H9 (cell line): ENCODE results near the gene TSTD2. TPM values are rescaled to one million over a fixed set of nuclear protein-coding genes. Genes with fewer than 3 reads are reported as not detected.

Source experiments
- DNase-seq: peaks from one replicate; pipeline ENCODE4 v3.0.0-alpha.2; 2017
- H2AFZ ChIP-seq: one replicate; pipeline ENCODE4 v1.6.1; 2013; ENCODE audit warnings: mild to moderate bottlenecking, low read length, control low read depth, moderate library complexity
- H2AK5ac ChIP-seq: 2 replicates; pipeline ENCODE4 v1.6.1; 2013; ENCODE audit warnings: low read length, control low read depth, mixed read lengths; ENCODE audit not compliant: insufficient read length
- H2BK120ac ChIP-seq: one replicate; pipeline ENCODE4 v1.6.1; 2013; ENCODE audit warnings: low read depth, mild to moderate bottlenecking, low read length, control low read depth, inconsistent platforms; ENCODE audit not compliant: poor library complexity, severe bottlenecking
- H2BK12ac ChIP-seq: 2 replicates; pipeline ENCODE4 v1.6.1; 2013; ENCODE audit warnings: low read length, control low read depth, mixed read lengths, low read depth; ENCODE audit not compliant: insufficient read length
- H2BK15ac ChIP-seq: 2 replicates; pipeline ENCODE4 v1.6.1; 2013; ENCODE audit warnings: low read depth, low read length, control low read depth
- H2BK20ac ChIP-seq: one replicate; pipeline ENCODE4 v1.6.1; 2013; ENCODE audit warnings: low read depth, mild to moderate bottlenecking, low read length, control low read depth, inconsistent platforms; ENCODE audit not compliant: poor library complexity, severe bottlenecking
- H2BK5ac ChIP-seq: 2 replicates; pipeline ENCODE4 v1.6.1; 2013; ENCODE audit warnings: low read length, control low read depth, mixed read lengths; ENCODE audit not compliant: insufficient read length
- H3K14ac ChIP-seq: 2 replicates; pipeline ENCODE4 v1.6.1; 2013; ENCODE audit warnings: low read length, control low read depth; ENCODE audit not compliant: insufficient read depth
- H3K18ac ChIP-seq: 2 replicates; pipeline ENCODE4 v1.6.1; 2013; ENCODE audit warnings: low read depth, mild to moderate bottlenecking, mixed read lengths, low read length, control low read depth; ENCODE audit not compliant: insufficient read length
- H3K23ac ChIP-seq: 2 replicates; pipeline ENCODE4 v1.6.1; 2013; ENCODE audit warnings: low read length, control low read depth, mixed read lengths, low read depth; ENCODE audit not compliant: insufficient read length
- H3K23me2 ChIP-seq: 2 replicates; pipeline ENCODE4 v1.6.1; 2013; ENCODE audit warnings: low read depth, mild to moderate bottlenecking, mixed read lengths, low read length, control low read depth; ENCODE audit not compliant: insufficient read length, poor library complexity, severe bottlenecking
- H3K27ac ChIP-seq: 2 replicates; pipeline ENCODE4 v1.5.1; 2013; ENCODE audit warnings: low read length, control low read depth, mixed read lengths, low read depth; ENCODE audit not compliant: insufficient read length
- H3K27me3 ChIP-seq: 2 replicates; pipeline ENCODE4 v1.6.1; 2013; ENCODE audit warnings: low read length, control low read depth, inconsistent platforms; ENCODE audit not compliant: insufficient read depth
- H3K4ac ChIP-seq: 2 replicates; pipeline ENCODE4 v1.6.1; 2013; ENCODE audit warnings: low read depth, mild to moderate bottlenecking, control low read depth, inconsistent platforms, low read length, moderate library complexity
- H3K4me1 ChIP-seq: 2 replicates; pipeline ENCODE4 v1.6.1; 2013; ENCODE audit warnings: low read length, control low read depth, inconsistent platforms; ENCODE audit not compliant: insufficient read depth
- H3K4me2 ChIP-seq: 2 replicates; pipeline ENCODE4 v1.6.1; 2013; ENCODE audit warnings: low read length, control low read depth, mixed read lengths; ENCODE audit not compliant: insufficient read length, insufficient read depth
- H3K56ac ChIP-seq: 2 replicates; pipeline ENCODE4 v1.6.1; 2013; ENCODE audit warnings: low read depth, mild to moderate bottlenecking, mixed read lengths, low read length, control low read depth; ENCODE audit not compliant: insufficient read length
- H3K79me1 ChIP-seq: 2 replicates; pipeline ENCODE4 v1.6.1; 2013; ENCODE audit warnings: low read depth, mild to moderate bottlenecking, moderate library complexity, low read length, control low read depth, inconsistent platforms; ENCODE audit not compliant: insufficient read depth, poor library complexity, severe bottlenecking
- H3K79me2 ChIP-seq: 2 replicates; pipeline ENCODE4 v1.6.1; 2013; ENCODE audit warnings: low read length, control low read depth, inconsistent platforms; ENCODE audit not compliant: insufficient read depth
- H3K9ac ChIP-seq: 2 replicates; pipeline ENCODE4 v1.6.1; 2013; ENCODE audit warnings: low read length, control low read depth, mixed read lengths; ENCODE audit not compliant: insufficient read length; ENCODE audit errors: extremely low read depth
- H3K9me3 ChIP-seq: one replicate; pipeline ENCODE4 v1.6.1; 2013; ENCODE audit warnings: low read depth, low read length, inconsistent platforms; ENCODE audit not compliant: control insufficient read depth
- H3T11ph ChIP-seq: one replicate; pipeline ENCODE4 v1.6.1; 2013; ENCODE audit warnings: mild to moderate bottlenecking, low read length, control low read depth, inconsistent platforms
- H4K20me1 ChIP-seq: one replicate; pipeline ENCODE4 v1.6.1; 2013; ENCODE audit not compliant: control insufficient read depth, insufficient read length, insufficient read depth
- H4K5ac ChIP-seq: 2 replicates; pipeline ENCODE4 v1.6.1; 2013; ENCODE audit warnings: low read depth, mild to moderate bottlenecking, mixed read lengths, low read length, control low read depth; ENCODE audit not compliant: insufficient read length
- H4K8ac ChIP-seq: replicated peaks from 2 replicates; pipeline ENCODE4 v1.6.1; 2013; ENCODE audit warnings: low read length, control low read depth, mixed read lengths, low read depth; ENCODE audit not compliant: insufficient read length
- H4K91ac ChIP-seq: 2 replicates; pipeline ENCODE4 v1.6.1; 2013; ENCODE audit warnings: low read depth, mild to moderate bottlenecking, moderate library complexity, mixed read lengths, low read length, control low read depth; ENCODE audit not compliant: insufficient read length
- H3K27ac Mint-ChIP-seq, 3 experiments: 2 replicates in 2 of 3; 3 replicates in 1 of 3; pipeline ENCODE4 v1.8.0; 2020 to 2021; ENCODE audit warnings: mixed read lengths in 3 of 3, mild to moderate bottlenecking in 1 of 3, moderate library complexity in 1 of 3
- H3K27me3 Mint-ChIP-seq: 2 replicates; pipeline ENCODE4 v1.8.0; 2021; ENCODE audit warnings: low read depth, mild to moderate bottlenecking, moderate library complexity, mixed read lengths
- H3K36me3 Mint-ChIP-seq, 3 experiments: 2 replicates in 2 of 3; 3 replicates in 1 of 3; pipeline ENCODE4 v1.8.0; 2020 to 2021; ENCODE audit warnings: low read depth in 3 of 3, mixed read lengths in 3 of 3; ENCODE audit not compliant: insufficient read depth in 1 of 3
- H3K4me1 Mint-ChIP-seq, 2 experiments: 2 replicates each; pipeline ENCODE4 v1.8.0; 2020; ENCODE audit warnings: mixed read lengths in 2 of 2
- H3K4me3 Mint-ChIP-seq, 2 experiments: 2 replicates in 1 of 2; 3 replicates in 1 of 2; pipeline ENCODE4 v1.8.0; 2020 to 2021; ENCODE audit warnings: mild to moderate bottlenecking in 2 of 2, mixed read lengths in 2 of 2, moderate library complexity in 1 of 2
- H3K9me3 Mint-ChIP-seq, 2 experiments: 2 replicates in 1 of 2; 3 replicates in 1 of 2; pipeline ENCODE4 v1.8.0; 2020; ENCODE audit warnings: mild to moderate bottlenecking in 2 of 2, mixed read lengths in 2 of 2, moderate library complexity in 1 of 2
- WGBS: extraction: QIAGEN DNeasy Blood & Tissue Kit; methylation state at CpG from one replicate; pipeline ENCODE4 v1.1.7; 2013; ENCODE audit warnings: missing lambda C conversion rate, low lambda C conversion rate, mixed read lengths; ENCODE audit not compliant: insufficient read length; ENCODE audit errors: extremely low coverage; 5-methylcytosine and 5-hydroxymethylcytosine counted together
- total RNA-seq: library from RNA; stranded (reverse); gene quantifications from 2 replicates; pipeline ENCODE4 v1.2.1, GENCODE V29; 2021
- TF ChIP-seq, protein P1 (sequence below): fragments of 200-600 bp; sonication (generic); conservative IDR thresholded peaks from 3 replicates; pipeline ENCODE4 v1.8.0; 2021; ENCODE audit warnings: antibody characterized with exemption, mild to moderate bottlenecking

Gene TSTD2
- total RNA-seq, 1 experiment from 2014 or later: 23.5 TPM

DNA sequence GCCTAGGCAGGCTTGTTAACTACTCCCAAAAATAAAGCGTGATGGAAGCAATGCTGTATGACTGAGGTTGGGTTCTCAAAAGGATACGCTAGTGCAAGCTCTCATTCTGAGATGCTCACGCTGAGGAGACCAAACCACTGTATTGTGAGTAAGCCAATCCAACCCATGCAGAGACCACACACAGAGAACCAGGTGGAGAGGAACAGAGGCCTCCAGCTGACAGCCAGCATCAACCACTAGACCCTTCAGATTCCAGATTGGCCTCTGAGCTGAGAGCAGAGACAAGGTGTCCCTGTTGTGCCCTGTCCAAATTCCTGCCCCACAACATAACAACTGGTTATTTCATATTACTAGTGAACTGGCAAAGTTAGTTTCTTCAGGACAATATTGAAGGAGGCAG lies 4.5 kb downstream of the TSTD2 start:
- no CpG with 5 or more reads among the region's 3 CpGs for WGBS
- TF ChIP-seq, protein P1, sequence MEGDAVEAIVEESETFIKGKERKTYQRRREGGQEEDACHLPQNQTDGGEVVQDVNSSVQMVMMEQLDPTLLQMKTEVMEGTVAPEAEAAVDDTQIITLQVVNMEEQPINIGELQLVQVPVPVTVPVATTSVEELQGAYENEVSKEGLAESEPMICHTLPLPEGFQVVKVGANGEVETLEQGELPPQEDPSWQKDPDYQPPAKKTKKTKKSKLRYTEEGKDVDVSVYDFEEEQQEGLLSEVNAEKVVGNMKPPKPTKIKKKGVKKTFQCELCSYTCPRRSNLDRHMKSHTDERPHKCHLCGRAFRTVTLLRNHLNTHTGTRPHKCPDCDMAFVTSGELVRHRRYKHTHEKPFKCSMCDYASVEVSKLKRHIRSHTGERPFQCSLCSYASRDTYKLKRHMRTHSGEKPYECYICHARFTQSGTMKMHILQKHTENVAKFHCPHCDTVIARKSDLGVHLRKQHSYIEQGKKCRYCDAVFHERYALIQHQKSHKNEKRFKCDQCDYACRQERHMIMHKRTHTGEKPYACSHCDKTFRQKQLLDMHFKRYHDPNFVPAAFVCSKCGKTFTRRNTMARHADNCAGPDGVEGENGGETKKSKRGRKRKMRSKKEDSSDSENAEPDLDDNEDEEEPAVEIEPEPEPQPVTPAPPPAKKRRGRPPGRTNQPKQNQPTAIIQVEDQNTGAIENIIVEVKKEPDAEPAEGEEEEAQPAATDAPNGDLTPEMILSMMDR: no peak

More for the DNA sequence above, 4.5 kb downstream of the TSTD2 start:
- Histone ChIP-seq H3K27ac (no peak overlapping the region), H4K8ac (no peak overlapping the region), H2BK5ac (no peak overlapping the region), H3K9ac (no peak overlapping the region), H4K20me1 (no peaks in the 10 kb centered on the region), H4K91ac (no peak overlapping the region), H4K5ac (no peak overlapping the region), H3K9me3 (no peaks in the 10 kb centered on the region), H3K4ac (no peak overlapping the region), H2AFZ (no peak overlapping the region), H3K56ac (no peak overlapping the region), H3K27me3 (no peaks in the 10 kb centered on the region), H2BK20ac (no peak overlapping the region), H2AK5ac (no peak overlapping the region), H3K79me2 (peaks cover 14% of the 10 kb centered on the region; the same call in 1 of the 2 replicates), H3T11ph (no peak overlapping the region), H2BK15ac (no peak overlapping the region), H3K18ac (no peak overlapping the region), H3K23me2 (peaks cover 6% of the 10 kb centered on the region), H3K4me2 (no peak overlapping the region), H3K79me1 (peaks cover 8% of the 10 kb centered on the region), H3K14ac (no peak overlapping the region), H3K4me1 (0 out of 2 replicates have a peak, but pooled peaks cover 6% of the 10 kb centered on the region), H2BK12ac (no peak overlapping the region), H2BK120ac (no peak overlapping the region), H3K23ac (no peak overlapping the region)
- peak overlapping the region; percentile 34 to 79 (median 48); a peak in 4 of 7 replicates for H3K27ac Mint-ChIP-seq
- H3K27me3 Mint-ChIP-seq: no peaks in the 10 kb centered on the region
- DNase-seq: no peak
- H3K9me3 Mint-ChIP-seq: no peaks in the 10 kb centered on the region
- H3K36me3 Mint-ChIP-seq: peaks cover 15 to 34% (median 22%) of the 10 kb centered on the region in 3 experiments
- peaks cover 13 to 22% of the 10 kb centered on the region in 2 experiments for H3K4me1 Mint-ChIP-seq
- H3K4me3 Mint-ChIP-seq: no peak overlapping the region; a peak in 1 of 5 replicates
